DND-41 (cell line): ENCODE results near the gene EXOSC1.

Experiments used
- CTCF ChIP-seq: IDR thresholded peaks from 2 replicates; pipeline ENCODE4 v1.5.1; 2012; ENCODE audit warnings: borderline replicate concordance, low read length, moderate library complexity, mild to moderate bottlenecking; ENCODE audit not compliant: poor library complexity, severe bottlenecking; ENCODE audit errors: extremely low read depth
- EZH2 ChIP-seq: IDR thresholded peaks from 3 replicates; pipeline ENCODE4 v1.6.1; 2012; ENCODE audit warnings: borderline replicate concordance, low read depth, mild to moderate bottlenecking, moderate library complexity, low read length, inconsistent platforms; ENCODE audit not compliant: severe bottlenecking

GRCh38 chr10:97416565-97416964 lies 29.2 kb downstream of the EXOSC1 start:
- TF ChIP-seq CTCF: no peak
- no peak for TF ChIP-seq EZH2
